Cerebellar cortex (tissue), 1 donor: ENCODE data around the gene BCR.
A peak's percentile ranks its signal among the peaks of the same experiment; 100 is the strongest.

ENCODE experiments used
- DNase-seq: peaks from one replicate; pipeline ENCODE4 v3.0.0-alpha.2; 2015; ENCODE audit warnings: low spot score

The BCR gene

GRCh38 chr22:23200898-23201297, 20.6 kb downstream of the BCR start:
- no peak for DNase-seq

GRCh38 chr22:23202812-23203451, 22.6 kb downstream of the BCR start:
- DNase-seq, result no peak

DNA sequence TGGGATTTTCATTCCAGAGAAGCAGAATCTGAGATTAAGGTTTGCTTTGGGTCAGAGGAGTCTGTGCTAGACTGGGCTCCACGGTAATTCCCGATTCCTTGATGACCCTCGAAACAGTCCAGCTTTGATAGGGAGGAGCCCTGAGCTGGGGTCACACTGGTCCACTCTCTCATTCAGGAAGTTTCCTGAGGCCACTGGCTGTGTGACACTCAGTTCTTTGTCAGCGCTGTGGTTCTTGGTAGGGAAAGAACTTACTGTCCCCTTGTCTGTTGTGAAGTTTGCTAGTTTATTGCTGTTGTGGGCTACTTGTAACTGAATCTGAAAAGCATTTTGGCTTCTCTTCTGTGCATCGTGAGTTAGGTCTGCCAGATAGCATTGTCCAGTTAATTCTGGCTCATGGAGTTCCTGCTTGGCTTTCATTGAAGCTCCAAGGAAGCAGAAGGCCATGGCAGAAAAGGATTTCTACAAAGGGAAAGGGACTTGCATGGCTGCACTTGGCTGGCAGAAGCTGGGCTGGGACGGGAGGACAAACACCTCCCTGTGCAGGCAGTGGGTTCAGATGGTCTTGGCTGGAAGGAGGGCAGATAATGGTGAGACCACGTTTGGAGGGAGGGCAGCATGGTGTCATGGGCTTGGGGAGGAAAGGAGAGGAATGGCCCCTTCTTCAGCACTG, 23.3 kb downstream of the BCR start:
- DNase-seq, result no peak

DNA sequence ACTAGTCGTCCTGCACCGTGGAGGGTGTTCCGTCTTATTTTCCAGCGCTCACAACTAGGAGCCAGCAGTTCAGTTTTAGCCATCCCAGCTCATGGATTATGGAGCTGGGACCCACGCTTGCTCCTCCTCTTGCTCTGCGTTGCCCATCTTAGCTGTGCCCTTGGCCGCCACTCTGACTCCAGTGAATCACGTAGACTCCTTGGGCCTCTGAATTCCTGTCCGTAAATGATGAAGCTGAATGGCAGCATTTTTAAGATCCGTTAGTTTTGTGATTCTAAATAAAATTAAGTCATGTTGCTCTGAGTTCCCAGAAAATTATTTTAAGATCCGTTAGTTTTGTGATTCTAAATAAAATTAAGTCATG, 23.8 kb downstream of the BCR start:
- no peak for DNase-seq

DNA sequence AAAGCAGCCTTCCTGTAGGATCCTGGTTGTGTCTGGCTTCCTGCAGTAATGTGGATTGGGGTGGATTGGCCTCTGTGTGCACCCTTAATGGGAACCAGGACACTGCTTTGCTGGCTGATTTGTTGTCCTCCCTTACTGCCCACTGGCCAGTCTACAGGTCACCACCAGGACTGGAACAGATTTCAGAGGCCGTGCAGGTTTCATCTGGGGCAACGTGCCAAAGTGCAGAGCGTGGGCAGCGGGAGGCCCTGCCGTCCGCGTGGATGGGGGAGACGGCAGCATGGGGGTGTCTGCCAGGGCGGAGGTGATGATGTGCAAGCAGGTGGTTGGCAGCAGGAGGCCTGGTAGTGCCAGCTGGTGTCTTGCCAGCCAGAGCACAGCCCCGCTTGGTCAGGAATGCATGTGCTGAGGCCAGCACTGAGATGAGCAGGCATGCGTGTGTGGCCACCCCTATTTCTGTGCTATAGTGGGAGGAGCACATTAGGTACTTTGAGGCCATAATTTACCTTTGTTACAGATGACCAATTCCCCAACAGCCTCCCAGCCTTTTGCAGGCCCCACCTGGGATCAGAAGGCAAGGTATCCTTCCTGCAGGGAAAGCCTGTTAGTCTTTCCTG, 24.3 kb downstream of the BCR start:
- DNase-seq, result peak; percentile 93

GRCh38 chr22:23205339-23206049, 25.2 kb downstream of the BCR start:
- DNase-seq, result peak; percentile 39

GRCh38 chr22:23206915-23207314, 26.6 kb downstream of the BCR start:
- DNase-seq, result no peak

DNA sequence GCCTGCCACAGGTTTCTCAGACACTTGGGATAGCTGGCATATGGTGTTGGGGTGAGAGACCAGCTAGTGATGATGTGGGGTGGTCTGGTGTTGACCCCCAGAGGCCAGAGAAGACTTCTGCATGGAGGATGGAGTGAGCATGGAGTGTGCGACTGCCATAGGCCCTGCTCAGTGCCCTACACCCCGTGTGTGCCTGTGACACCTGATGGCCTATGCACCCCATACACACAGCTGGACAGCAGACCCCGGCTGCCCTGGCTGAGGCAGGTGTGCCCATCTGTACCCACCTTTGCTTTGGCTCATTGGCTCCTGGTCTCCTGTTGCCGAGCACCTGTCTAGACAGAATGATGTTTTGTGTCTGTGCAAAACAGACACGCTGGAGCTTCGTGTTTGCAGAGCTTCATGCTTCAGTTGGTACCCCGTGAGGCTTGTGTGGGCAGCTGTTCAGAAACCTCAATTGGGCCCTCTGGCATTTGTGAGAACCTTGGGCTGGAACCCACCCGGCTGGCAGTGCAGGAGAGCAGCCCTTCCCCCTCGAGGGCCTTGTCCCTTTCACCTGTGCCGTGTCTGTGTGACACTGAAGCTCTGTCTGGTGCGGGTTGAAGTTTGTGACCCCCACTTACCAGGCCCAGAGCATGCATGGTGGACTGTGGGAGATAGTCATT, 27.6 kb downstream of the BCR start:
- no peak for DNase-seq

GRCh38 chr22:23210428-23211170, 30.3 kb downstream of the BCR start:
- no peak for DNase-seq

DNA sequence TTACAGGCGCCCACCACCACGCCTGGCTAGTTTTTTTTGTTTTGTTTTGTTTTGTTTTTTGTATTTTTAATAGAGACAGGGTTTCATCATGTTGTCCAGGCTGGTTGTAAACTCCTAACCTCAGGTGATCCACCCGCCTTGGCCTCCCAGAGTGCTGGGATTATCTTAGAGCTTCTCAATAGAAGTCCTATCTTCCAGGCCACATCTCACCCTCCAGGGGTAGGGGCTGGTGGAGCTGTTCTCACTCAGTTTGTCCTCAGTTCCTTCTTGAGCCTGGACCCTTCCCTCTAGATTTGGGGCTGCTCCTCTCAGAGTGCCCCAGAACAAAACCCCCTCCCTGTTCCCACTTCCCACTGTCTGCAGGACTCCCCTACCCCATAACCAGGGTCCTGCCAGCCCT, 31.3 kb downstream of the BCR start:
- no peak for DNase-seq

GRCh38 chr22:23212061-23213021, 32.0 kb downstream of the BCR start:
- no peak for DNase-seq

- no peak for DNase-seq
Measured at GRCh38 chr22:23213022-23213555, 32.8 kb downstream of the BCR start.

GRCh38 chr22:23213581-23214334, 33.4 kb downstream of the BCR start:
- DNase-seq, result no peak

GRCh38 chr22:23214398-23214797, 34.1 kb downstream of the BCR start:
- no peak for DNase-seq

GRCh38 chr22:23215294-23216241, 35.3 kb downstream of the BCR start:
- DNase-seq, result no peak

DNA sequence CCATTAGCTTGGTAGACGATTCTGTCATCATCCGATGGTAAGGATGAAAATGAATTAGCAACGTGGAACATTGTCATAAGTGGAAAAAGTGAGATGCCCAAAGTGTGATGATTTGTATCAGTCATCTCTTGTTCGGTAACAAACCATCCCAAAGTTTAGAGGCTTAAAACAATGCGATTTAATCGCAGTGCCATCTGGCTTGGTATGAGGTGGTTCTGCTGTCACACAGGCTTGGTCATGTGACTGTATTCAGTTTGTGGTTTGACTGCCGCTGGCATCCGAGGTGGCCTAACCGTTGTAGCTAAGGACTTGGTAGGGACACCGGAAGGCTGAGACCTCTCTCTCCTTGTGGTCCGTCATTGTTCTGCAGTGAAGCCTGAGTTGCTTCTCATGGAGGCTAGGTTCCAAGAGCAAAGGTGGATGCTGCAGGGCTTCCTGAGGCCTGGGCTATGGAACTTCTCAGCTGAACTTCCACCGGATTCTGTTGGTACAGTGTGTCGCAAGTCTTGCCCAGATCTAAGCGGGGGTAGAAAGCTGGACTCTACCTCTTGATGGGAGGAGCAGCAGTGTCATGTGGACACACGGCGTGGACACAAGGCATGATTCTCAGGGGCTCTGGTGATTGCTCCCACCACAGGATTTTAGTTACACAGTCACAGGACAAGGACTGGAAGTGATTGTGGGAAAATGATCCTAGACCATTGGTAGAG, 36.3 kb downstream of the BCR start:
- no peak for DNase-seq

DNA sequence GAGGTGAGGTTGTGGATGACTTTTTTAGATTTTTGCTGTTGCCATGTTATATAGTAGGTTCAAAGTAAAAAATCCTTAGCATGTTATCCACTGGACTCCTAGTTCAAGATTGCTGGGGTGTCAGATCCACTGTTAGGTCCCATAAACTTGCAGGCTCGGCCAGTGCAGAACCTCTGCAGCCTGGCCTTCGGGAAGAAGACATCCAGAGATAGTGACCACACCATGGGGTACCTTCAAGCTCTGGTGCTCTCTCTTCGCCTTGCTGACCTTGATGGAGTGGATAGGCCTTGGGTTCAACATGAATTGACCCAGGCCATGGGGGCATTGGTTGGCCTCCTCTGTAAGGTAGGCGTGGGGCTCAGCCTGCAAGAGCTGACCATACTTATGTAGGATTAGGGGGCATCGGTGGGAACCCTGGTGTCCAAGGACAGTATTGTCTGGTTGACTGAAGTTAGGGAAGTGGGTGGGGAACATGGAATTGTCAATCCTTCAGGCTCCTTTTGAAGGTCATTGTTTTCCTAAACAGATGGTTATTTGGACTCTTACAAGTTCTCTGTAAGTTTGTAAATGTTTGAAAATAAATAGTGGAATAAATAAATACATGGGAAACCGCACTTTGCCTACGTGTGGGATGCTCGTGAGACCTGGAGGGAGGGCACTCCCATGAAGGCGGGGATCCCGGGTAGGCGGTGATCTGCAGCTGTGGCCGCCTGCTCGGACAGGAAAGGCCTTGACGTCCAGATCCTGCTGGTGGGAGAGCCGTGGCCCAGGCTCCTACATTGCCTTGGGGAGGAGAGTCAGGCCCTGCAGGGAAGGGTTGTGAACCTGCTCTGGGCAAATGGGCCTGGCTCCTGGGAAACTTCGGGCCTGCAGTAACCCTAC, 37.1 kb downstream of the BCR start:
- no peak for DNase-seq
